HL-60/S4 treated with phorbol 12-myristate 13-acetate at 8.2 ng/mL for 4 days and 3 days (cell line): Measurements from ENCODE around the gene PAQR6.

Source experiments
- in situ Hi-C: fragments of 300-500 bp; cut with MboI; formaldehyde crosslinking; loops from 2 replicates; pipeline ENCODE4 v1.15.0; 2022; ENCODE audit warnings: low sequenced_read_pairs

The PAQR6 gene

GRCh38 chr1:156247460-156248322, at the start of gene PAQR6:
TSS of gene PAQR6 (minus strand) at chr1:156248056. CDS start at chr1:156246731, 1,325 bp downstream.
- in situ Hi-C loops = no loop called here

GRCh38 chr1:156295391-156295947, 47.6 kb upstream of the PAQR6 start, which contains the start of gene GLMP:
TSS of gene GLMP (minus strand) at chr1:156295679. CDS start at chr1:156295645, 34 bp downstream.
- in situ Hi-C loops = no loop called here

GRCh38 chr1:156293895-156294294, 46.0 kb upstream of the PAQR6 start:
- in situ Hi-C loops = no loop called here

GRCh38 chr1:156293098-156293434, 45.2 kb upstream of the PAQR6 start:
- in situ Hi-C loops = no loop called here

- in situ Hi-C loops = no loop called here
These were observed 43.6 kb upstream of the PAQR6 start for GRCh38 chr1:156291226-156292061.

GRCh38 chr1:156289857-156290256, 42.0 kb upstream of the PAQR6 start:
- in situ Hi-C loops = no loop called here

GRCh38 chr1:156286061-156286460, 38.2 kb upstream of the PAQR6 start:
- in situ Hi-C loops = no loop called here

- in situ Hi-C loops = no loop called here
These were observed 37.6 kb upstream of the PAQR6 start for GRCh38 chr1:156285437-156285836.

GRCh38 chr1:156284757-156285156, 36.9 kb upstream of the PAQR6 start:
- in situ Hi-C loops = no loop called here

GRCh38 chr1:156284112-156284511, 36.3 kb upstream of the PAQR6 start, which contains the start of gene TMEM79:
TSS of gene TMEM79 (plus strand) at chr1:156284325. CDS start at chr1:156285227, 902 bp downstream.
- in situ Hi-C loops = no loop called here

GRCh38 chr1:156283521-156283920, 35.7 kb upstream of the PAQR6 start:
- in situ Hi-C loops = no loop called here

- in situ Hi-C loops = no loop called here
These were observed 34.8 kb upstream of the PAQR6 start, which contains the start of gene SMG5 for GRCh38 chr1:156282479-156283222. TSS of gene SMG5 (minus strand) at chr1:156282825. CDS start at chr1:156282680, 145 bp downstream.

GRCh38 chr1:156281693-156282478, 34.0 kb upstream of the PAQR6 start:
- in situ Hi-C loops = no loop called here

GRCh38 chr1:156281281-156281680, 33.4 kb upstream of the PAQR6 start:
- in situ Hi-C loops = no loop called here

GRCh38 chr1:156279837-156280236, 32.0 kb upstream of the PAQR6 start:
- in situ Hi-C loops = no loop called here

- in situ Hi-C loops = no loop called here
These were observed 29.1 kb upstream of the PAQR6 start for GRCh38 chr1:156276966-156277381.

GRCh38 chr1:156276532-156276931, 28.7 kb upstream of the PAQR6 start:
- in situ Hi-C loops = no loop called here

GRCh38 chr1:156270314-156270713, 22.5 kb upstream of the PAQR6 start:
- in situ Hi-C loops = no loop called here

- in situ Hi-C loops = no loop called here
These were observed 20.5 kb upstream of the PAQR6 start for GRCh38 chr1:156268336-156268735.

- in situ Hi-C loops = no loop called here
These were observed 18.2 kb upstream of the PAQR6 start for GRCh38 chr1:156266051-156266450.
